Brain microvascular endothelial cell (primary cell): ENCODE data around the gene BMP4.

ENCODE experiments used
- DNase-seq: peaks from one replicate; pipeline ENCODE4 v3.0.0-alpha.2; 2020
- H3K27ac ChIP-seq: fragments of 250-450 bp; sonication (Bioruptor Pico); 2 replicates; pipeline ENCODE4 v1.5.1; 2020; ENCODE audit warnings: mild to moderate bottlenecking, moderate library complexity
- H3K27me3 ChIP-seq: fragments of 250-450 bp; sonication (Bioruptor Pico); replicated peaks from 2 replicates; pipeline ENCODE4 v1.5.1; 2020; ENCODE audit warnings: mild to moderate bottlenecking
- H3K36me3 ChIP-seq: fragments of 250-450 bp; sonication (Bioruptor Pico); replicated peaks from 2 replicates; pipeline ENCODE4 v1.5.1; 2020; ENCODE audit warnings: mild to moderate bottlenecking
- H3K4me3 ChIP-seq: 2 replicates; pipeline ENCODE4 v1.5.1; 2011; ENCODE audit warnings: low read depth, mild to moderate bottlenecking, control low read depth, low read length, moderate library complexity
- CTCF ChIP-seq: IDR thresholded peaks from 2 replicates; pipeline ENCODE4 v1.5.1; 2011; ENCODE audit warnings: low read depth, mild to moderate bottlenecking, moderate library complexity, low read length, control low read depth, inconsistent platforms; ENCODE audit errors: missing control alignments
- in situ Hi-C: cut with HindIII; loops from 2 replicates; pipeline ENCODE4 v1.10.0; 2017; ENCODE audit warnings: low sequenced_read_pairs, low pct_ligation_motif_present

The BMP4 gene

GRCh38 chr14:53938136-53938837, 18.3 kb downstream of the BMP4 start:
- H3K36me3 ChIP-seq = no peaks in the 10 kb centered on the region
- no peak for TF ChIP-seq CTCF
- in situ Hi-C loops = no loop called here
- no peaks in the 10 kb centered on the region for H3K27me3 ChIP-seq
- no peak overlapping the region for H3K27ac ChIP-seq
- no peak overlapping the region for H3K4me3 ChIP-seq
- no peak for DNase-seq

- H3K4me3 ChIP-seq = no peak overlapping the region
- H3K27ac ChIP-seq = no peak overlapping the region
- H3K36me3 ChIP-seq = no peaks in the 10 kb centered on the region
- in situ Hi-C loops = no loop called here
- TF ChIP-seq CTCF = no peak
- DNase-seq = no peak
- H3K27me3 ChIP-seq = no peaks in the 10 kb centered on the region
These were observed 21.7 kb downstream of the BMP4 start for GRCh38 chr14:53934778-53935414.

- Histone ChIP-seq H3K27ac (no peak overlapping the region), H3K4me3 (no peak overlapping the region), H3K27me3 (no peaks in the 10 kb centered on the region), H3K36me3 (no peaks in the 10 kb centered on the region)
- in situ Hi-C loops = no loop called here
- DNase-seq = no peak
- TF ChIP-seq CTCF = no peak
These were observed 23.7 kb downstream of the BMP4 start for GRCh38 chr14:53932966-53933365.

GRCh38 chr14:53929871-53930715, 26.5 kb downstream of the BMP4 start:
- DNase-seq = no peak
- in situ Hi-C loops = no loop called here

GRCh38 chr14:53927171-53927570, 29.5 kb downstream of the BMP4 start:
- no peaks in the 10 kb centered on the region for H3K27me3 ChIP-seq
- H3K36me3 ChIP-seq = no peaks in the 10 kb centered on the region
- no peak for TF ChIP-seq CTCF
- peak; percentile 34 for DNase-seq
- no peak overlapping the region for H3K27ac ChIP-seq
- in situ Hi-C loops = no loop called here
- no peak overlapping the region for H3K4me3 ChIP-seq

More at GRCh38 chr14:53929871-53930715, 26.5 kb downstream of the BMP4 start:
- Histone ChIP-seq H3K27ac (no peak overlapping the region), H3K36me3 (no peaks in the 10 kb centered on the region), H3K27me3 (no peaks in the 10 kb centered on the region), H3K4me3 (no peak overlapping the region)
- TF ChIP-seq CTCF = peak; percentile 56
